Muscle layer of colon (tissue), 2 donors: ENCODE measurements around the gene ETV5.

Source experiments
- H3K27ac ChIP-seq: one replicate; pipeline ENCODE4 v1.7.0; 2013; ENCODE audit warnings: low read depth, mild to moderate bottlenecking, low read length, moderate library complexity
- H3K27me3 ChIP-seq, 2 donors: one replicate each; pipeline ENCODE4 v1.7.0; 2013; ENCODE audit warnings: low read length in 2 of 2, mild to moderate bottlenecking in 2 of 2; ENCODE audit not compliant: insufficient read depth in 2 of 2, control insufficient read depth in 1 of 2
- H3K36me3 ChIP-seq: one replicate; pipeline ENCODE4 v1.7.0; 2013; ENCODE audit warnings: mild to moderate bottlenecking, low read length; ENCODE audit not compliant: insufficient read depth
- H3K4me1 ChIP-seq: one replicate; pipeline ENCODE4 v1.7.0; 2013; ENCODE audit warnings: mild to moderate bottlenecking, low read length; ENCODE audit not compliant: insufficient read depth
- H3K4me3 ChIP-seq, 2 donors: one replicate each; pipeline ENCODE4 v1.7.0; 2013; ENCODE audit warnings: low read length in 2 of 2, low read depth in 1 of 2, mild to moderate bottlenecking in 1 of 2, moderate library complexity in 1 of 2
- H3K9ac ChIP-seq: one replicate; pipeline ENCODE4 v1.7.0; 2013; ENCODE audit warnings: low read length
- H3K9me3 ChIP-seq: one replicate; pipeline ENCODE4 v1.7.0; 2013; ENCODE audit warnings: mild to moderate bottlenecking, low read length
- donor health status: abdominal sarcoma.
- donor health status: Adenocarcinoma of cecum.

Gene ETV5

DNA sequence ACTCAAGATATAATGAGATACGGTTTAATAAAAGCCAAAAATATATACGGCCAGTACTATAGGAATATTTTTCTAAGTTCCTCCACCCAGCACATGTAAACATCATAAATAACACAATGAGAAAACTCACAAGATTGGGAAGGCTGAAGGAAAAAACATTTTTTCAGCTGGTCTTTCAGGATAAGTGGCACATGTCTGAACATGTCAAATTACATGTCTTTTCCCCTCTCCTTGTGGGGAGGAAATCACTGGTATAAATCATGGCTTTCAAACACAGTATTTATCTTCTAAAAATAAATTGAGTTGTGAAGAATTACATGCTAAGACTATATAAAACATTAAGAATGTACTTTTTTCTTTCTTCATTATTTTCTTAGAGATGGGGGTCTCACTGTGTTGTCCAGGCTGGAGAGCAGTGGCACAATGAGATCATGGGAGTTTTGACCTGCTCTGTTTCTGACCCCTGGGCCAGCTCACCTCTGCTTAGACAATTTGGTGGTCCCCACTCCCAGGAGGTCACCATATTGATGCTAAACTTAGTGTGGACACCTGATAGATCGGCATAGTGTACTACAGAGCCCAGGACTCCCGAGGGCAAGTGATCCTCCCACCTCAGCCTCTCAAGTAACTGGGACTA, 32.8 kb downstream of the ETV5 start:
- no peaks in the 10 kb centered on the region for H3K36me3 ChIP-seq
- H3K4me3 ChIP-seq, result no peak overlapping the region
- H3K4me1 ChIP-seq, result no peaks in the 10 kb centered on the region
- no peak overlapping the region for H3K9ac ChIP-seq
- H3K27ac ChIP-seq, result no peak overlapping the region
- no peaks in the 10 kb centered on the region for H3K27me3 ChIP-seq
- no peaks in the 10 kb centered on the region for H3K9me3 ChIP-seq

DNA sequence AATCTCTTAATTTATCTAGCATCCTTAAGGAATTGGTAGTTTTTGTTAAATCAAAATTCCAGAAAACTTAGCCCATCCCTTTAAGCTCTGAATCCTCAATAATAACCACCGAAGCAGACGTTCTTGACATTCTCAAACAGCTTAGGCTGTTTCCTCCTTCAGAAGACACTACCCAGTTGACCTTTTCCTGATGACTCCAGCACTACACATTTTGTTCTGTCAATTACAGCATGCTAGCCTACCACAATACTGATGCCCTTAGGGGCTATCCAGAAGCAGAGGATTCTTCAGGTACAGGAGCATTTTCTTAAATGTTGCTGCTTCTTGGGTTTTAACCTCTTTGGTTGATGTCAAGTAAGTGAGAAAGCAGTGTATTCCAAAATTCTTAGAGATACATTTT, 33.4 kb downstream of the ETV5 start:
- Histone ChIP-seq H3K27me3 (no peaks in the 10 kb centered on the region), H3K4me1 (no peaks in the 10 kb centered on the region), H3K4me3 (no peak overlapping the region), H3K9ac (no peak overlapping the region), H3K27ac (no peak overlapping the region), H3K36me3 (no peaks in the 10 kb centered on the region), H3K9me3 (no peaks in the 10 kb centered on the region)

DNA sequence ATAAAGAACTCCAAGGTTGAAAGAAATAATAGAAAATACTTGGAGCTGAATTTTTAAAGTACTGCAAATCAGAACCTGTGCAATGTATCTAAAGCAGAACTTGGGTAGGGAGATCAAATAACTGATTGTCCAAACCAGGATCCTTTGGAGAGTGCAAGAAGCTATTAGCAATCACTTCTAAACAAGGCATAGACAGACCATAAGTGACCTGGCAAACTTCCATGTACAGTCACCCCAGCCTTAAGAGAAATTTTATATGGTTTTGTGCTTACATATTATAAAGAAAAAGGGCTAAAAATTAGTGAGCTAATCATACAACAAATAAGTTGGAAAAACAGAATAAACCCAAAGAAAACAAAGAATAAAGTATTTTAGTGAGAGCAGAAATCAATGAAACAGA, 35.2 kb downstream of the ETV5 start:
- H3K36me3 ChIP-seq, result no peaks in the 10 kb centered on the region
- H3K27ac ChIP-seq, result no peak overlapping the region
- H3K9ac ChIP-seq, result no peak overlapping the region
- no peaks in the 10 kb centered on the region for H3K9me3 ChIP-seq
- H3K4me1 ChIP-seq, result no peaks in the 10 kb centered on the region
- no peak overlapping the region for H3K4me3 ChIP-seq
- no peaks in the 10 kb centered on the region for H3K27me3 ChIP-seq

DNA sequence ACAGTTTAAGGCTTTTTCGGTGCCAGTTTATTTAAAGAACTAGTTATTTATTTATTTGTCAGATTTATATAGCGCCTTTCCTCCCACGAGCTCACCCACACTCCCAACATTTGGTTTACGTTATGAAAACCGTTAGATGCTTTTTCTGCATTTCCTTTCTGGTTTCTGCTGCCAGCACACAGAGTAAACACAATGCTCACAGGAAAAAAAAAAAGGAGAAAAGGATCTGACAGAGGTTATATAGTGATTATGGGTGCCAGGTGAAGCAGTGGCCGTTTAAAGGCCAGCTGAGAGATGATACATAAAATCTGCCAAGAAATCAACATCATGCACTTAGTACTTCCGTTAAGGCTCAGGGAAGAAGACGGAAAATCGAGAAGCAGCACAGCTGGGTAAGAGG, 37.9 kb downstream of the ETV5 start:
- H3K4me1 ChIP-seq, result no peaks in the 10 kb centered on the region
- H3K36me3 ChIP-seq, result no peaks in the 10 kb centered on the region
- no peak overlapping the region for H3K4me3 ChIP-seq
- no peak overlapping the region for H3K9ac ChIP-seq
- no peak overlapping the region for H3K27ac ChIP-seq
- H3K9me3 ChIP-seq, result no peaks in the 10 kb centered on the region
- H3K27me3 ChIP-seq, result no peaks in the 10 kb centered on the region

DNA sequence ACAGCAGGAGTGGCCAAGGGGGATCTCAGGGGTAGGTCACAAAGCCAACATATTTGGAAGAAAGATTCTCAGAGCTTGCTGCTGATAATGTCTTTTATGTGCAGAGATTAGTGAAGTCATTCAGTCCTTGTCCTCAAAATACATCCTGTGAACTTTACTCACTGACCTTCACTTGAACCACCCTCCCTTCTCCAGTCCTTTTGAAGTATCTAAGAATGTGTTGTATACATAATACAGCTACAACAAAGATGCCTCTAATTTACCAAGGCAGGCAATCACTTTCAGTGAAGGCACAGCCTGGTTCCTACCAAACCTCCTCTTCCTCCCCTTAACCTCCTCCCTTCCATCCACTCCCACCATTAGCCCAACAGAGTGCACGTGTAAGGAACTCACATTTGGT, 38.3 kb downstream of the ETV5 start:
- Histone ChIP-seq H3K9me3 (no peaks in the 10 kb centered on the region), H3K9ac (no peak overlapping the region), H3K36me3 (no peaks in the 10 kb centered on the region), H3K4me3 (no peak overlapping the region), H3K4me1 (no peaks in the 10 kb centered on the region), H3K27me3 (no peaks in the 10 kb centered on the region), H3K27ac (no peak overlapping the region)

DNA sequence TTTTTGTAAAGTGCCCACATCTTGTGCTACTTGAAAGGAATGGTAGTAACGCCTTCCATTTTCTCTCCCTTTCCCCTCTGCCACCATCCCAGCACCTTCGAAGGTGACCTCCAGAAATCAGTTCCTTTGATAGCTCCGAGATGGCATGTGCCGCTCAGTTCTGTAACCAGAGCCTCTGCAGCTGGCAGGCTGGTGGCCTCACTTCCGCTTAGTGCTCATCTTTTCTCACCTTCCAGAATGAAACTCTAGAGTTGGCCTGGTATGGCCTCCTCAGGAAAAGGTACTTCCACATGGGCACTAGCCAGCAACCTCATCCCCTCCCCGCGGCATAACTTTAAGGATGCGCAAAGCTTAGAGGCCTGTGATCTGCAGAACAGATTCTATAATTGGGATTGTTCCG, 38.8 kb downstream of the ETV5 start:
- Histone ChIP-seq H3K9me3 (no peaks in the 10 kb centered on the region), H3K36me3 (no peaks in the 10 kb centered on the region), H3K27ac (no peak overlapping the region), H3K4me3 (no peak overlapping the region), H3K27me3 (no peaks in the 10 kb centered on the region), H3K9ac (no peak overlapping the region), H3K4me1 (no peaks in the 10 kb centered on the region)

DNA sequence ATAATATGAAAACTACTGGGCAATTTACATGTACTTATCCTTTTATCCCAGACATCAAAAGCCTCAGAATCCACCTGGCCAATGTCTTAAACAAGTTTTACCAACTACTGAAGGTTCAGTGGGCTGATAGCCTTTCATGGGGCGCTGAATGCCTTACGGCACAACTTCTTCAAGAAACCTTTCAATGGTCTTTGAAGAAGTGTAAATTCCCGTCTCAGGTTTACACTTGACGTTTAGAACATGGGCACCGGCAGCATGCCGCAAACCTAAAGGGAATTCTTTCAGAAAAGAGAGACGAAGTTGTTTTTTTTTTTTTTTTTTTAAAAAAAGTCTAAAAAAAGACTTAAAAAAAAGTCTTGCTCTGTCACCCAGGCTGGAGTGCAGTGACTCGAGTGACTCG, 39.7 kb downstream of the ETV5 start:
- H3K9ac ChIP-seq, result no peak overlapping the region

DNA sequence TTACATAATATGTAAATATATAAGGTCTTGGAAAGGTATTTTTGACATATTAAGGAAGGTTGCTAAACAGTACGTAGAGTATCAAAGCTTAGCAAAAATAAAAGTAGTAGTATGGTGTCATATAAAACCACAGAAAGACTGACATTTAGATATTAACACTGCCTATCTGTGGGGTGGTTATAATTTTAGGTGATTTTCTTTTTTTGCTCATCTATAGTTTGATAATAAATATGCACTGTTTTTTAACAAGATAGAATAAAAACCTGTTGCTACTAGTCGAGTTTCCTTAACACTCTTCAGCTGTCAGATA, 40.7 kb downstream of the ETV5 start:
- no peak overlapping the region for H3K27ac ChIP-seq
- no peaks in the 10 kb centered on the region for H3K27me3 ChIP-seq
- no peaks in the 10 kb centered on the region for H3K36me3 ChIP-seq
- H3K9ac ChIP-seq, result no peak overlapping the region
- H3K9me3 ChIP-seq, result no peaks in the 10 kb centered on the region
- H3K4me3 ChIP-seq, result no peak overlapping the region
- H3K4me1 ChIP-seq, result no peaks in the 10 kb centered on the region

More for the DNA sequence above, 39.7 kb downstream of the ETV5 start:
- Histone ChIP-seq H3K4me3 (no peak overlapping the region), H3K27ac (no peak overlapping the region), H3K36me3 (no peaks in the 10 kb centered on the region), H3K9me3 (no peaks in the 10 kb centered on the region), H3K4me1 (no peaks in the 10 kb centered on the region), H3K27me3 (no peaks in the 10 kb centered on the region)

DNA sequence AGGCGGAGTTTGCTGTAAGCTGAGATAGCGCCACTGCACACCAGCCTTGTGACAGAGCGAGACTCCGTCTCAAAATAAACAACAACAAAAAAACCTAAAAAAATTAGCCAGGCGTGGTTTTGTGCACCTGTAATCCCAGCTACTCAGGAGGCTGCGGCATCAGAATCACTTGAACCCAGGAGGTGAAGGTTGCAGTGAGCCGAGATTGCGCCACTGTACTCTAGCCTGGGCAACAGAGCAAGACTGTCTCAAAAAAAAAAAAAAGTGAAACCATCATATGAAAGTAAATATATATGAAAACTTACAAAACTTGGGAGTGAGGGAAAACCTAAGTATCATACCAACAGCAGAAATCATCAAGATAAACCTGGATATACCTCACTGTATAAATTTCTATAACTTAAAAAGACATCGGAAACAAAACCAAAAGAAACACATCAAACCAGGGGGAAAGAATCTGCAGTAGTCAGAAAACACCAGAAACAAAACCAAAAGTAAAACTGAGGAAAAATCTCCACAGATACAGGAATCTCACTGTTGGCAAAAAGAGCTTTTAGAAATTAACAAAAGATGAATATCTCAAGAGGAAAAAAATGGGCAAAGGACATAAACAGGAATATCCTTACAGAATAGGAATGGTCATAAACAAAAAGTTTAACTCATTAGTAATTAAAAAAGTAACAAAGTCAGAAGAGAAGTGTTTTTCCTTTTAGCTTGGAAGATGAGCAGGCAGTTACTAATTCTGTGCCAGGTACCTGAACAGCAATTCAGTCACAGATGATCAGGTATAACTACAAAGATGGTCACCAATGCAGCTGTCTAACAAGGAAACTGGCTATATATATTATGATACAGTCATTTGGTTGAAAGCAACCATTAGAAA, 41.3 kb downstream of the ETV5 start:
- Histone ChIP-seq H3K4me3 (no peak overlapping the region), H3K9ac (no peak overlapping the region), H3K27ac (no peak overlapping the region), H3K9me3 (no peaks in the 10 kb centered on the region), H3K36me3 (no peaks in the 10 kb centered on the region), H3K27me3 (no peaks in the 10 kb centered on the region), H3K4me1 (no peaks in the 10 kb centered on the region)

DNA sequence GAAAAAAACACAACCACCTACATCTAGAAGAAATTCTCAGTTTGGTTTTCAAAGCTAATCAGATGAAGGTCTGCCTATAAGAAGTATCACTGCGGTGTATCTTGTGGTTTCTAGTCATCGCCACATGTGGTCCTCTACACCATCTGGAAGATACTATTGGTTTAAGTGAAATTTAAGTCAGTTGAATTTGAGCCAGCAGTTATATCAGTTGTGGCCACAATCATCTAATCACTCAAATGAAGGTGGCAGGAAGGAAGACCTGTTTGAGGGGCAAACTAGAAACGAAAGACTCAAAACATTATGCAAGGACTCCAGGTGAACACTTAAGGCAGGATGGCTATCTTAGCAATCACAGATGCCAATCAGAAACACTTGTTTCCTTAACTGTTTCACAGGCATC, 48.7 kb downstream of the ETV5 start:
- Histone ChIP-seq H3K4me3 (no peak overlapping the region), H3K9me3 (no peaks in the 10 kb centered on the region), H3K9ac (no peak overlapping the region), H3K4me1 (no peaks in the 10 kb centered on the region), H3K27ac (no peak overlapping the region), H3K36me3 (no peaks in the 10 kb centered on the region), H3K27me3 (no peaks in the 10 kb centered on the region)

DNA sequence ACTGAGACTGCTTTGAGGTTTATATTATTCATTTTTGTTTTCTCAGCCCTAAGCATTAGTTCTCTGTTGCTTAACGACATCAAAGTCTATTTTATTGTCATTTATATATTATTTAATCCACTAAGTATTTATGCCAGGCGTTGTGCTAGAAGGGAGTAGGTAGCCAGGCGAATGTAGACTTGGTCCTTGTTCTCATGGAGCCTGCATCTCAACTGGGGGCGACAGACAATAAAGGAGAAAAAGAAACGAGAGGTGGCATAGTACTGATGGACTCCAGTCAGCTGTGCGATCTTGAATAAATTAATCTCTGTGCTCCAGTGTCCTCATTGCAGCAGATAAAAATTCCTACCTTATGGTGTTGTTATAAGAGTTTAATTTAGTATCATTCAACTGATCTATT, 49.7 kb downstream of the ETV5 start:
- Histone ChIP-seq H3K27me3 (no peaks in the 10 kb centered on the region), H3K36me3 (peaks cover 6% of the 10 kb centered on the region), H3K27ac (no peak overlapping the region), H3K9me3 (no peaks in the 10 kb centered on the region), H3K4me3 (no peak overlapping the region), H3K9ac (no peak overlapping the region), H3K4me1 (no peaks in the 10 kb centered on the region)

DNA sequence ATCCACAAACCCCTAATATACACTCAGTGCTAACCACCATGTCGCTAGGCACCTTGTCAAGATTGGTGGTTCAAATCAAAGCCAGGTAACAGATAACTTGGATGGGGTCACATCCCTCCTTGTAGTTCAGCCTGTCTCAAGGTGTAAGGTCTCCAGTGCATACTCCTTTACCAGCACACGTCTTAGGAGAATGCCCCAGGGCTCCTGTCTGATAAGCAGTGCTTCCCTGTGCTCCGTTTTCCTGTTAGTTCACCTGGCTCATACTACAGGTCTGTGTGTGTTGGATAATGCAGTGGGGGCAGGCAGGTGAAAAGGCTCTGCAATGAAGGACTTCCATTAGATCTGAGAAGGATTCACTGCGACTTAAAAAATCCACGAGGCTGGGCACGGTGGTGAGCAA, 50.7 kb downstream of the ETV5 start:
- Histone ChIP-seq H3K27me3 (no peaks in the 10 kb centered on the region), H3K27ac (no peak overlapping the region), H3K9ac (no peak overlapping the region), H3K4me1 (no peaks in the 10 kb centered on the region), H3K9me3 (no peaks in the 10 kb centered on the region), H3K36me3 (peaks cover 6% of the 10 kb centered on the region), H3K4me3 (no peak overlapping the region)
